Endothelial cell of umbilical vein (primary cell): ENCODE results near the gene DAZL. TPM values are rescaled to one million over a fixed set of nuclear protein-coding genes. Genes with fewer than 3 reads are reported as not detected.

Experiments
- BruUV-seq: library from RNA; stranded (reverse); fragments of 400-500 nt; replicated peaks from 2 replicates; lab custom pipeline; 2021; lab: Mats Ljungman, UMichigan
- CTCF ChIA-PET: fragments of 300-600, 350-600 bp; sonication (Branson Sonifier 250); formaldehyde crosslinking; loops from one replicate; lab custom pipeline; 2021; ENCODE audit warnings: antibody characterized with exemption, inconsistent platforms; lab: Charles Lee
- POLR2A ChIA-PET: fragments of 300-600, 350-600 bp; sonication (Branson Sonifier 250); formaldehyde crosslinking; loops from one replicate; lab custom pipeline; 2021; ENCODE audit warnings: antibody characterized with exemption, inconsistent platforms; lab: Charles Lee
- DNase-seq: peaks from one replicate; pipeline ENCODE4 v3.0.0-alpha.2; 2011; ENCODE audit warnings: low read depth, low spot score
- FAIRE-seq: peaks from 2 replicates; lab custom pipeline; 2011; peaks lifted over from hg19 to GRCh38; lab: Jason Lieb, UNC
- H2AFZ ChIP-seq: 2 replicates; pipeline ENCODE4 v1.6.0; 2012; ENCODE audit warnings: low read depth, low read length, control low read depth, inconsistent platforms
- H3K27ac ChIP-seq: 2 replicates; pipeline ENCODE4 v1.5.1; 2011; ENCODE audit warnings: low read depth, mild to moderate bottlenecking, control low read depth, low read length, moderate library complexity; ENCODE audit not compliant: insufficient read depth
- H3K27me3 ChIP-seq, 2 experiments: 2 replicates each; pipeline versions ENCODE4 v1.6.0 to v1.6.1; 2011; ENCODE audit warnings: low read length in 2 of 2, mixed read lengths in 1 of 2; ENCODE audit not compliant: control insufficient read depth in 2 of 2, insufficient read depth in 2 of 2
- H3K36me3 ChIP-seq, 2 experiments: 2 replicates in 1 of 2; 3 replicates in 1 of 2; pipeline ENCODE4 v1.5.1; 2011; ENCODE audit warnings: low read length in 2 of 2, mild to moderate bottlenecking in 1 of 2, moderate library complexity in 1 of 2; ENCODE audit not compliant: control insufficient read depth in 2 of 2, insufficient read depth in 2 of 2; ENCODE audit errors: extremely low read depth in 1 of 2
- H3K4me1 ChIP-seq: 3 replicates; pipeline ENCODE4 v1.5.1; 2011; ENCODE audit warnings: mild to moderate bottlenecking, low read length; ENCODE audit not compliant: control insufficient read depth, insufficient read depth; ENCODE audit errors: extremely low read depth
- H3K4me2 ChIP-seq: 2 replicates; pipeline ENCODE4 v1.6.1; 2011; ENCODE audit warnings: low read length, control low read depth, mixed read lengths; ENCODE audit not compliant: insufficient read depth
- H3K4me3 ChIP-seq, 3 experiments: fragments of 200-600 bp in 1 of 3; sonication (generic), shearing (Covaris generic) in 1 of 3; replicated peaks in 1 of 3; 2 replicates each; pipeline ENCODE4 v1.5.1; 2011 to 2016; ENCODE audit warnings: control low read depth in 3 of 3, low read length in 3 of 3, mild to moderate bottlenecking in 2 of 3, inconsistent platforms in 1 of 3, low read depth in 1 of 3, moderate library complexity in 1 of 3; ENCODE audit not compliant: insufficient read depth in 1 of 3
- H3K79me2 ChIP-seq: 2 replicates; pipeline ENCODE4 v1.6.0; 2012; ENCODE audit warnings: low read length, inconsistent platforms; ENCODE audit not compliant: control insufficient read depth, insufficient read depth
- H3K9ac ChIP-seq: replicated peaks from 2 replicates; pipeline ENCODE3; 2011; ENCODE audit warnings: low read length, control low read depth; ENCODE audit not compliant: insufficient read depth; ENCODE audit errors: extremely low read depth
- H3K9me1 ChIP-seq: replicated peaks from 3 replicates; pipeline ENCODE4 v1.6.0; 2011; ENCODE audit warnings: mild to moderate bottlenecking, low read length; ENCODE audit not compliant: control insufficient read depth, insufficient read depth; ENCODE audit errors: extremely low read depth
- H3K9me3 ChIP-seq: replicated peaks from 2 replicates; pipeline ENCODE4 v1.5.1; 2012; ENCODE audit warnings: low read length, inconsistent platforms; ENCODE audit not compliant: control insufficient read depth, insufficient read depth
- H4K20me1 ChIP-seq: replicated peaks from 2 replicates; pipeline ENCODE3; 2011; ENCODE audit warnings: mild to moderate bottlenecking, low read length; ENCODE audit not compliant: control insufficient read depth, insufficient read depth; ENCODE audit errors: extremely low read depth
- CTCF ChIP-seq, 2 donors: IDR thresholded peaks; 1 replicate in 1 of 2; 2 replicates in 1 of 2; pipeline ENCODE4 v1.5.1; 2011; ENCODE audit warnings: low read length in 2 of 2, mild to moderate bottlenecking in 2 of 2, moderate library complexity in 2 of 2, control low read depth in 1 of 2, inconsistent platforms in 1 of 2, low read depth in 1 of 2; ENCODE audit not compliant: insufficient read depth in 1 of 2; ENCODE audit errors: extremely low read depth in 1 of 2
- FOS ChIP-seq: IDR thresholded peaks from 2 replicates; pipeline ENCODE4 v1.6.1; 2011; ENCODE audit warnings: mild to moderate bottlenecking, low read length, moderate library complexity, borderline replicate concordance; ENCODE audit not compliant: insufficient read depth
- GATA2 ChIP-seq: IDR thresholded peaks from 2 replicates; pipeline ENCODE4 v1.7.0; 2011; ENCODE audit warnings: low read depth, mild to moderate bottlenecking, moderate library complexity, mixed read lengths, low read length; ENCODE audit not compliant: insufficient read length, insufficient read depth
- JUN ChIP-seq: IDR thresholded peaks from 2 replicates; pipeline ENCODE4 v1.6.1; 2011; ENCODE audit warnings: borderline replicate concordance, low read depth; ENCODE audit not compliant: insufficient read length, insufficient read depth
- POLR2A ChIP-seq: IDR thresholded peaks from 2 replicates; pipeline ENCODE4 v1.6.1; 2012; ENCODE audit warnings: low read depth, mild to moderate bottlenecking, control low read depth, low read length
- POLR2AphosphoS5 ChIP-seq: IDR thresholded peaks from 2 replicates; pipeline ENCODE4 v1.6.1; 2012; ENCODE audit warnings: low read depth, mild to moderate bottlenecking, control low read depth, low read length, moderate library complexity; ENCODE audit not compliant: insufficient read depth
- dilution Hi-C: fragments of 300-500 bp; cut with MboI; formaldehyde crosslinking; loops from one replicate; pipeline ENCODE4 v1.15.0; 2019; ENCODE audit warnings: low sequenced_read_pairs; ENCODE audit not compliant: extremely low pct_ligation_motif_present
- intact Hi-C: fragments of 100-400 bp; cut with micrococcal nuclease; formaldehyde crosslinking; loops from one replicate; pipeline ENCODE4 v1.10.0; 2022
- polyA plus RNA-seq, 4 experiments: library from polyadenylated mRNA; depleted of rRNA in 3 of 4; stranded (reverse) in 3 of 4; unstranded in 1 of 4; fragments of >200 nt; gene quantifications; 2 replicates each; pipeline versions ENCODE4 v1.2.1 to v1.2.3, GENCODE V29; 2011 to 2012; ENCODE audit warnings: missing spikeins in 1 of 4
- total RNA-seq: library from RNA; stranded (reverse); gene quantifications from 2 replicates; pipeline ENCODE4 v1.2.3, GENCODE V29; 2021

DAZL gene
- total and polyA plus RNA-seq, 2 donors (not counting 3 experiments of a cell fraction or from before 2014, with no cell fraction given) = not detected

- no peak overlapping the region for H3K4me2 ChIP-seq
- intact Hi-C loops = no loop called here
- ChIA-PET CTCF (interaction anchor here (0.9 to 6.3 kb wide), 5 partner anchors 9 to 269 kb away, joined by 3 to 54 read pairs (median 7); no protein-coding TSS in a partner anchor), POLR2A (no interaction called here)
- FAIRE-seq (no peak), DNase-seq (no peak)
- no peak overlapping the region for H2AFZ ChIP-seq
- no peaks in the 10 kb centered on the region for H3K36me3 ChIP-seq
- no peaks in the 10 kb centered on the region for H3K9me3 ChIP-seq
- TF ChIP-seq FOS (no peak), POLR2AphosphoS5 (no peak), POLR2A (no peak), GATA2 (no peak), CTCF (IDR thresholded peaks at IDR 0.05; ENCODE audit: extremely low read depth in 1 of 2, insufficient read depth in 1 of 2, low read depth in 1 of 2, low read length in 2 of 2) (no peak), JUN (no peak)
- H3K4me3 ChIP-seq = no peak overlapping the region
- H3K4me1 ChIP-seq = no peaks in the 10 kb centered on the region
- dilution Hi-C loops = no loop called here
- peaks cover 12 to 37% of the 10 kb centered on the region in 2 experiments for H3K27me3 ChIP-seq
- H4K20me1 ChIP-seq = no peaks in the 10 kb centered on the region
- no TSS peak for BruUV-seq
- no peaks in the 10 kb centered on the region for H3K9me1 ChIP-seq
- H3K79me2 ChIP-seq = no peaks in the 10 kb centered on the region
- H3K27ac ChIP-seq = no peak overlapping the region
- no peak overlapping the region for H3K9ac ChIP-seq
Measured at GRCh38 chr3:16536996-16537395, 68.2 kb downstream of the DAZL start.

Other genes starting within 250 kb of the DAZL start
- gene RFTN1, start 91.7 kb downstream of the DAZL start, total RNA-seq = 43.3 and 45.1 TPM in 2 replicates
- gene RFTN1, start 91.7 kb downstream of the DAZL start, polyA plus RNA-seq = 40.2 and 40.3 TPM in 2 replicates